Activated CD4-positive, alpha-beta T cell treated with anti-CD3 and anti-CD28 coated beads for 48 hours (primary cell): ENCODE results near the gene SLAMF7.
"Not testable (repeated sequence)": the region's sequence is repeated elsewhere in the genome, so short reads cannot be mapped to it uniquely, and the experiment has no call there.

Experiments
- DNase-seq: peaks from one replicate; pipeline ENCODE4 v3.0.0-alpha.2; 2020

Gene SLAMF7

DNA sequence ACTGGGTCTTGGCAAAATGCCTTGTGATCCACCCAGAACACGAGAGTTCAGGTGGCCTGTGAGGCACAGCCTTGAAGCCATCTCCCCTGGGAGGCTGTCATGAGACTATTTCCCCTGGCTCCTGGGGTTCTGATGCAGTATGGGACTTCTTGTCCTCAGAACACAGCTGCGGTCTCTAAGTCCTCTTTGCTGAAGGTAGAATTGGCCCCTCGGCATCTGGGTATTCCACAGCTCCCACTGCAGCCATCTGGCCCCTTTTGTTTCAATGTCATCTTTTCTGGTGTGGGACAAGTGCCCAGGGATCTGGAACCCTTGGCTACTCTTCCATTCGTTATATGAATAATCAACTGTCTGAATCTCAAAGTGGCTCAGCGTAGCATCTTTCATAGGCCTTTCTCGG lies 39.9 kb downstream of the SLAMF7 start:
- no peak for DNase-seq

DNA sequence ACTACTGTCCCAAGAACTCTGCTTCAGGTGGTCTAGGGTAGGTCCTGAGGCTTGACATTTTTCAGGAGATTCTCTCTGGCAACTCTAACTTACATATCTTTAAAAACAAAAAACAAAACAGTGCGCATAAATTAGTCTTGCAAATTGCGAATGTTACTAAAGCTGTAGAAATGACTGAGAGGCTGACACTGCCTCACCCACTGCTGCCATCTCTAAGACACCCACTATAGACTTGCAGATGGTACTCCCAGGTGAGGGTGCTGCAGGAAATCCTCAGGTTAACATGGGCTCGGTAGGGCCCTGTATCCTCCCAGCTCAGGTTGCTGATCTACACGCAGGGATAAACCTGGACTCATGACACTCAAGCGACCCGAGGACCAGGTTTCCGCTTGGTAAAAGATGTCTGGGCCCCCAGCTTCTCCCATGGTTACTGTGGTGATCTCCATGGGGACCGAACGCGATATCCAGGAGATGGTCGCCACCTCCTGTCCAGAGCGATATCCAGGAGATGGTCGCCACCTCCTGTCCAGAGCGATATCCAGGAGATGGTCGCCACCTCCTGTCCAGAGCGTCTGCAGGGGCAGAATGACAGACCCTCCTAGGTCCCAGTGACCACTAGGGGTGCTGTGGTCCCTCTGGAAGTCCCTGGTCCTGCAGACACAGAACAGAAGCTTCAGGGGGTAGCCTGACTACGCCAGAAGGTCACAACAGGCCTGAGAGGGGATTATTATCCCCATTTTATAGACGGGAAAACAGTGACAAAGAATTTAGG lies 40.8 kb downstream of the SLAMF7 start:
- peak; percentile 64 for DNase-seq

DNA sequence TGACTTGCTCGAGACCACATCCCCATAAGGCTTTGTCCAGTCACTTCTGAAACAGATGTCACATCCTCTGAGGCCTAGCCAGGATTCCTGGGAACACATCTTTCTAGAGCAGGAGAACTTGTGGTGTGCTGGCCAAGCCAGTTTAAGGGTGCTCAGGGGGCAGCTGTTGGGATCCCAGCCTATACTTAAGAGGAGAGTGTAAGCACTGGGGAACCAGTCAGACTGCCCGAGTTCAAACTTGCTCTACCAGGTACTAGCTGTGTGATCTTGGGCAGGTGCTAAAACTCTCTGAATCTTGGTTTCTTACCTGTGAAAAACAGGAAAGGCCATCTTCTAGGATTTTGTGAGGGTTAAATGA lies 41.3 kb downstream of the SLAMF7 start:
- no peak for DNase-seq

DNA sequence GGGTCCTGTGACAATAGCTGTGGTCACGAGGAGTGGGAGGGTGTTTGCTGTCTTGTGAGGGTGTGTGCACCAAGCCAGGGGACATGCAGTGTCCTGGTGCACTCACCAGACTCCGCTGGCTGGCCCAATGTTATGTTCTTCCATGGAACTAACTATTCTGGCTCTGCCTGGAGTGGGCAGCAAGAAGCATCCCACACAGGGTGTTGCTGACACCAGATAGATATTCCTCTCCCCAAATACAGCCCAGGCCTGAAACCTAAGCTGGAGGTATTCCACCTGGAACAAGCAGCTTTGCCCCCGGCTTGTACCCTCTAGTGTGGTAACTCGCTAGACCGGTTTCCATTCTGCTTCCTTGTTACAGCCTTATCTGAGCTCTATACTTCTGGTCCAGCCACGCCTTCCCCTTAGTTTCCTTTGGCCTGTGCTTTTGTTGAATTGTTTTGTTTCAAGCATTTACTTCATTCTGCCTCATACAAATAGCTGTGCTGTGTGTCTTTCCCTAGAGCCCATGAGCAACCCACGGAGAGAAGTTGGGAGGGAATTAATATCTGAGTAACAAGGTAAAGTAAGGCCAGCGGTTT lies 42.2 kb downstream of the SLAMF7 start:
- no peak for DNase-seq

DNA sequence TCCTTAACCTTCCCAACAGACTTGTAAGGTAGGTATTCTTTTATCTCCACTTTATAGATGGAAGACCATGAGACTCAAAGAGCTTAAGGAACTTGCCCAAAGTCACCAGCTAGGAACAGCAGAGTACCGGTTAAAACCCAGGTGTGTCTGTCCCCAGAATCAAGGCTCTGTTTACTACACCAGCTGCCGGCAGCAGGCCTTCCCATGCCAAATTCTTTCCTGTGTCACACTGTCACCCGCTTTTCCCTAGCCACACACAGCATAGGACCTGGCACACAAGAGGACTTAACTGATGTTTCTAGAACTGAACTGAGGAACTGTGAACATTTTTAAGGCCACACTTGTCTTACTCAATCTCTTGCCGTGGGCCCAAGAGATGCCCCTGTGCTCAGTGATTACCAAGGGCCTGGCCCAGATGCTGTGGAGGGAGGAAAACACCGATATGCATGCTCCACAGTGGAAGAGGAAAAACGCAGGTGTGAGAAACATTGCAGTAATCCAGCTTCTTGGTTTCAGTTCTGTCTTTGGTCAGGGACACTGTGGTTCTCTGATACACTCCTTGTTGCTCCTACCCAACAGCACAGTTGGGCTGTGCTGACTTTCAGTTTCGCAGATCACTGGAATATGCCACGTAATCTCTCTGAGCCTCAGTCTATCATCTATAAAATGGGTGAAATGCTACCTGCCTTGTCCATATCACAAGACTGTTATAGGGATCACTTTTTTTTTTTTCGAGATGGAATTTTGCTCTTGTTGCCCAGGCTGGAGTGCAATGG lies 43.1 kb downstream of the SLAMF7 start:
- peak; percentile 38 for DNase-seq

DNA sequence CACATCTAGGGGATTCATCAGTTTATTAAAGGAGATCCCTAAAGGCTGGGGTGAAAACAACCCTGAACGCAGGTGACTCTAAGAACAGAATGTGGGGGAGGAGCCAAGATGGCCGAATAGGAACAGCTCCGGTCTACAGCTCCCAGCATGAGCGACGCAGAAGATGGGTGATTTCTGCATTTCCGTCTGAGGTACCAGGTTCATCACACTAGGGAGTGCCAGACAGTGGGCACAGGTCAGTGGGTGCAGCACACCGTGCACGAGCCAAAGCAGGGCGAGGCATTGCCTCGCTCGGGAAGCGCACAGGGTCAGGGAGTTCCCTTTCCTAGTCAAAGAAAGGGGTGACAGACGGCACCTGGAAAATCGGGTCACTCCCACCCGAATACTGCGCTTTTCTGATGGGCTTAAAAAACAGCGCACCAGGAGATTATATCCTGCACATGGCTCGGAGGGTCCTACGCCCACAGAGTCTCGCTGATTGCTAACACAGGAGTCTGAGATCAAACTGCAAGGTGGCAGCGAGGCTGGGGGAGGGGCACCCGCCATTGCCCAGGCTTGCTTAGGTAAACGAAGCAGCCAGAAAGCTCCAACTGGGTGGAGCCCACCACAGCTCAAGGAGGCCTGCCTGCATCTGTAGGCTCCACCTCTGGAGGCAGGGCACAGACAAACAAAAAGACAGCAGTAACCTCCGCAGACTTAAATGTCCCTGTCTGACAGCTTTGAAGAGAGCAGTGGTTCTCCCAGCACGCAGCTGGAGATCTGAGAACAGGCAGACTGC lies 44.1 kb downstream of the SLAMF7 start:
- not testable (repeated sequence) for DNase-seq

DNA sequence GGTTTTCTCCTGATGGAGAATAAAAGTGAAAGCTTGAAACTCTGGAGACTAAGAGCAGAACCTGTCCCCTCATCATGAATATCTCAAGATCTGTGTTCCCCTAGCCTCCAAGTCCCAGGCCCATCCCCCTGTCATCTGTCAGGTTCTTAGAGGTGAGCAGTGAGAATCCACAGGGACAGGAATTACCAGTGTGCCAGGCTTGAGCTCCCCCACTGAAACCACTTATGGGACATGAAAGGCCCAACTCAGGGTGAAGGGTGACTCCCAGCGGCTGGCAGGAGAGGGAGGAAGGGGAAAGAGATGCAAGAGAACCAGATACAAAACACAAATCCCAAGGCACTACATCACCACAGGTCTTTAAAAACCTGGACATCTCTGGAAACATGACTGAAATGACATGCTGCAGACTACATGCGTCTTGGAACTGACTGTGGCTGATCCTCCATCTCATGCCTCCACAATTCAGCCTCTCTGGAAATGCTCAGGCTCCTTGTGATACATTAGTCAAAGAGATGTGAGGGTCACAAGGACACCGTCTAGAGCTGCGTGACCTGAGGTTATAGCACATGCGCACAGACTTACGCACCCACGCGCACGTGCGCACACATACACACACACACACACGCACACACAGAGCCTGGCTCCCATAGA lies 50.1 kb downstream of the SLAMF7 start:
- no peak for DNase-seq

DNA sequence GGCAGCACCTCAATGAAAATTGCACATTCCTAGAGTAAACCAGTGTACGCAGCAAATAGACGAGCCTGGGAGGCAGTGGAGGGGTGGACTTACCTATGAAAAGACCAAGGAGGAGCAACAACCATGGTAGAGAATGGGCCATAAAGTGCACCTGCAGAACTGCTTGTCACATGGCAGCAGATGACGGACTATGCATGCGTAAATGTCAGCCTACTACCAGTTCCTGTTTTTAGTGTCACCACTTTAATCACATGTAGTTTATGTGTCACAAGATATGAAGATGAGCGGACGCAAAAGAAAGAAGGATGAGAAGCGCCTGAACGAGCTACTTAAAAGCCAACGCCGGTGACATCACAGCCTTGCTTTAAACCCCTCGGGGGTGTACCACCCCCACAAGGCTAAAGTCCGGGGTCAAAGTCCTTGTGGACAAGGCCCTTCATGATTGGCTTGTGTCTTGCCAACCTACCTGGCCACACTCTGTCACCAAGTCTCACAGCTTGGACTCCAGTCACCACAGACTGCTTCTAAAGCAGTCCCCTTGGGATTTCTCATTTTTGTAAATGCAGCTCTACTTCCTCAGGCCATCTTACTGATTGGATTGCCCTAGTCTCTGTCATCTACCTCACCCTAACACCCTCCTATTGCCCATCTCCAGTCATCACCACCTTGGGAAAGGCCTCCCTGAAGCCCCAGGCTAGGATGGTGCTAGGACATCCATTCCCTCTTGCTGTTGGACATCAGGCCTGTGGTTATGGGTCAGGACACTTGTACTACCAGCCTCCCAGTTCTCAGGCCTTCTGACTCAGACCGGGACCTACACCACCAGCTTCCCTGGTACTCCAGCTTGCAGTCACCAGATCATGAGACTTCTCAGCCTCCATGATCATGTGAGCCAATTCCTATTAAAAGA lies 50.9 kb downstream of the SLAMF7 start:
- no peak for DNase-seq

DNA sequence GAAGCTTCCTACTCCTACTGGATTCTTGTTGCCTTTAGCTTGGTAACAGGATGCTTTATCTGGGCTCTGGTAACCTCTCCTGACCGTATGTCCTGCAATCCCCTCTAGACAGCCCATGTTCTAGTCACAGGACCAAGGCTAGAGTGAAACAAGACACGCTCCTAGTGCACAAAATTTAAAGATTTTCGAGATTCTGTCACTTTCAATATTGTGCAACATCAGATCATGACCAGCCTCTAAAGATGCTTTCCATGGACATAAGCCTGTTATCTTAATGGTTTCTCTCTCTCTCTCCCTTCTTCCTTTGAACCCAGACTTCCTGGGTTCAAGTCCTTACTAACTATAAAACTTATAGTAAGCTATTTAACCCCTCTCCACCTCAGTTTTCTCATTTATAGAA lies 55.3 kb downstream of the SLAMF7 start:
- no peak for DNase-seq

DNA sequence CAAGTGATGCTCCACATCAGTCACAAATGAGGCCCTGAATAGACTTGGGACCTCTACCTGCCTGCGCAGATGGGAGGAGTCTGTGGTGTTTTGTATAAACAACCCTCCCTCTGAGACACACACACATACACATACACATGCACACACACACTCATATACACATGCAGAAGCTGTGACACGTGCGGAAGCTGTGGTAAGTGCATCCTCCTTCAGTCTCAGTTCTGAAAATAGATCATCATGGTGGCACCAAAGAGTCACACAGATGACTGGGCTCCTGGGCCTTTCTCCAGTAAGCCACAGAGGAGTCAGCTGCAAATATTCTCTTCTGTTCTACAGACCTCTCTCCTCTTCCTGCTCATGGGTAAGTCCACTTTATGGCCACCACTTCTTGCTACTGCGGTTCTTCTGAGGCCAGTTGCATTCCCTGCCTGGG lies 56.9 kb downstream of the SLAMF7 start, which contains the start of gene LY9:
LY9 (plus strand) TSS at position 224 of the 433 bp plus-strand sequence; CDS start at position 238, 14 bp downstream.
- DNase-seq, result peak; percentile 82

DNA sequence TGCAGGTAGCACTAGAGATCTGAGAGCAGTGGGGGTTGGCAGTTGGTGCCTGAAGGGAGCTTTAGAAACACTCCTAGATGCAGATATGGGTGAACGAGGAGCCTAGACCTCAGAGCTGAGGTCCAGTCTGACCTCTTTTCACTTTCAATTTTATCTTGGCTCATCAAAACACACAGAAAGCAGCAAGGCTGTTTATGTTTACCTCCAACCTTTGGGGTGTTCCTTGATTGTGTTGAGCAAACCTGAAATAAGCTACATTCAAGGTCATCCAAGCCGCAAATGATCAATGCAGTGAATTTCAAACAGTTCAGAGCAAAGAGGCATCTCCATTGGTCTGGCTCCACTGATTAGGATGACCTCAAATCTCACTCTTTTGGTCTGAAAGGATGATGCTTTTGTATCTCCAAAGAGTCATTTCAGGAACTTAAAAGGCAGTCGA lies 58.2 kb downstream of the SLAMF7 start:
- DNase-seq, result no peak

DNA sequence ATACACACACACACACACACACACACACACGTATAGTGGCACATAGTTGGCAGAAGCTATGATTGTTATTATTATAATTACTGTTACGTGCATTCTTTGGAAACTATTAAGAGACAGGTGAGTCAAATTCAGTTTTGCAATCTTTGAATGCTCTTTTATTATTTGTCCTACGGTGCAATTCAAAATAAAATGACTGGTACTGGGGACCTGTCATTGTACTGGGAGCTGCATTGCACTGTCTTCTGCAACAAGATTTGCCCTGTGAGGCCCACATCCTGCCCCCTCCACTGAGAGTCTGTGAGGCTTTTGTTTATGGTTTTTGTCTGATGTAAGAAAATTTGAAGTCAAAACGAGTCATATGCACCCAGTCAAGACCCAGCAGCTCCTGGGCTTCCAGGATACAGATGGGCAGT lies 58.8 kb downstream of the SLAMF7 start:
- DNase-seq, result peak; percentile 75

DNA sequence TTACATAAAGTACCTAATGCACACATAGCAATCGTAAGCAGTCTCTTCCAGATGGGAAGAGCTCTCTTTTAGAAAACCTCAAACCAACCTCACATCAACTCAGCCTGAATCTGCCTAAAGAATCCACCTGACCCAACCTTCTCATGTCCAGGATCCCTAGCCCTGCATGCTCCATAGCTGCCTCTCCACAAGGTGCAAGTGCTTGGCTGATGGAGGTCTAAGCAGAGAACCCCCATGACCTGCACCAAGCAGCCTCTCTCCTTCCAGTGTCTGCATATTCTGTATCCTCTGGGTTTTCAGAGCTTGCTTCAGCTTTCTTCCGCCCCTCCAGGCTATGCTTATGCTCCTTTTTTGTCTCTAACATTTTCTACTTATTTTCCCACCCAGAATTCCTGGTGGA lies 59.4 kb downstream of the SLAMF7 start:
- no peak for DNase-seq

DNA sequence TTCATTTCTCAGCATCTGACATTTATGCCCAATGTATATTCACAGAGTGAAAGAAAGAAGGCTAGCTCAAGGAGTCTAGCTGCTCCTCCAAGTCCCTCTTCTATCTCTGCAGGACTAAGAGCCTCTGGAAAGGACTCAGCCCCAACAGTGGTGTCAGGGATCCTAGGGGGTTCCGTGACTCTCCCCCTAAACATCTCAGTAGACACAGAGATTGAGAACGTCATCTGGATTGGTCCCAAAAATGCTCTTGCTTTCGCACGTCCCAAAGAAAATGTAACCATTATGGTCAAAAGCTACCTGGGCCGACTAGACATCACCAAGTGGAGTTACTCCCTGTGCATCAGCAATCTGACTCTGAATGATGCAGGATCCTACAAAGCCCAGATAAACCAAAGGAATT lies 60.6 kb downstream of the SLAMF7 start:
- DNase-seq, result no peak

DNA sequence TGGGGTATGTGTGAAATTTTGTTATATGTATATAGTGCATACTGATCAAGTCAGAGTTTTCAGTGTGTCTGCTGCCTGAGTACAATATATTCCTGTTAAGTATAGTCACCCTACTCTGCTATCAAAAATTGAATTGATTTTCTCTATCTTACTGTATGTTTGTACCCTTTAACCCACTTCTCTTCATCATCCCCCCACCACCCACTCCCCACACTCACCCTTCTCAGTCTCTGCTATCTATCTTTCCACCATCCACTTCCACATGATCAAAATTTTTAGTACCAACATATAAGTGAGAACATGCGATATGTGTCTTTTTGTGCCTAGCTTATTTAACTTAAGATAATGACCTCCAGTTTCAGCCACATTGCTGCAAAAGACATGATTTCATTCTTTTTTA lies 61.1 kb downstream of the SLAMF7 start:
- peak; percentile 54 for DNase-seq

DNA sequence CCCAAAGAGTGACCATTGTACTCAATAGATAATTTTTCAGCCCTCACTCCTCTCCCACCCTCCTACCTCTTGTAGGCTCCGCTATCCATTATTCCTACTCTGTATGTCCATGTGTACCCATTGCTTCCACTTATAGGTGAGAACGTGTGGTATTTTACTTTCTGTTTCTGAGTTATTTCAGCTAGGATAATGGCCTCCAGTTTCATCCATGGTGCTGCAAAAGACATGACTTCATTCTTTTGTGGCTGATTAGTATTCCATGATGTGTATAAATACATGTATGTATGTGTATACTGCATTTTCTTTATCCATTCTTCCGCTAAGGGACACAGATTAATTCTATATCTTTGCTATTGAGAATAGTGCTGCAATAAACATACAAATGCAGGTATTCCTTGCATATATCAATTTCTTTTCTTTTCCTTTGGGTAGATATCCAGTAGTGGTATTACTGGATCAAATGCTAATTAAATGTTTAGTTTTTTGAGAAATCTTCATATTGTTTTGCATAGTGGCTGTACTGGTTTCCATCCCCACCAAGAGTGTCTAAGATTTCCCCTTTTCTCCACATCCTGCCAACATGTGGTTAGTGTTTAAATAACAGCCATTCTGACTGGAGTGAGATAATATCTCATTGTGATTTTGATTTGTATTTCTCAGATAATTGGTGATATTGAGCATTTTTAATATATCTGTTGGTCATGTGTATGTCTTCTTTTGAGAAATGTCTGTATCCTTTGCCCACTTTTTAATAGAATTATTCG lies 61.8 kb downstream of the SLAMF7 start:
- no peak for DNase-seq

DNA sequence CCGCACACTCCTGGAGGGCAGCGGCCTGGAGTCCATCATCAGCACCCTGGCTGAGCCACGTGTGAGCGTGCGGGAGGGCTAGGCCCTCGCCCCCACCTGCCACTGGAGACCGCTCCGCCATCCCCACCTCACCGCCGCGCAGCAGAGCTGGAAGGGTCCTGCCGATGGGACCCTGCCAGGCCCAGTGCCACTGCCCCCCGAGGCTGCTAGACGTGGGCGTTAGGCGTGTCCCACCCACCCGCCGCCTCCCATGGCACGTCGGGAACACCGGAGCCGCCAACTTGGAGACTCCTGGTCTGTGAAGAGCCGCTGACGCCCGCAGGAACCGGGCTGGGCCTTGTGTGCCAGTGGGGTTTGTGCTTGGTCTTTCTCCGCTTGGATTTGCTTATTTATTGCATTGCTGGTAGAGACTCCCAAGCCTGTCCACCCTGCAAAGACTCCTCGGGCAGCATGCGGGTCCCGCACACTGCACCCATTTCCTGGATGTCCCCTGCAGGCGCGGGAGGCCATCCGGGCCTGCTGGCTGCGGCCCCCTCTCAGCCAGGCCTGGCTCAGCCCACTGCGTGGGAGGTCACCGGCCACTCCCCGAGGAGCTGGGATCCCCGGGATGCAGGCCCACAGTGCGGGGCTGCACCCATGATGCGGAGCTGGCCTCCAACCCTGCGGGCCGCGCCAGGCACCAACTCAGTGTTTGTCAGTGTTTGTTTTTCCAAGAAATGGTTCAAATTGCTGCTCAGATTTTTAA lies 63.0 kb downstream of the SLAMF7 start:
- no peak for DNase-seq
